GM18508 (cell line): Measurements from ENCODE around the gene TMEM161B.
"Not testable (repeated sequence)": the region's sequence is repeated elsewhere in the genome, so short reads cannot be mapped to it uniquely, and the experiment has no call there.

ENCODE experiments used
- ATAC-seq: cut with Tn5 transposase; IDR thresholded peaks from one replicate; pipeline ENCODE4 v1.9.1; 2021; ENCODE audit warnings: moderate number of reproducible peaks; ENCODE audit not compliant: insufficient read depth, unreplicated experiment

The TMEM161B gene

GRCh38 chr5:88251048-88251711 lies 17.5 kb downstream of the TMEM161B start:
- peak; percentile 61 for ATAC-seq

DNA sequence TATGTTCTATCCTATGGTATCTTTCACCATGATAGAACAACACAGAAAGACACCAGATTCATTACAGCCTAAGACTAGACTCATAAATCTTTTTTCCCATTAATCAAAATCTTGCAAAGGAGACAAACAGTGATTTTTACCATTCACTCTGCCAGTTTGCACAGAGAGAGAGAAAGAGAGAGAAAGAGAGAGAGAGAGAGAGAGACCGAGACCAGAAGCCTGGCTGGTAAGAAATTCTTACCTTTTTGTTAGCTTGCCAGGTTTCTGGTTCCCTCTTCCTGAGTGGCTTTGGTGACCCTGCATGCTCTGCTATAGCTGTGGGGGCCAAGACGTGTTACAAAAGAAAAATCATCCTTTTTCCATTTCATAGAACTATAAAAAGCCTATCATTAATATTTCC lies 18.6 kb downstream of the TMEM161B start:
- ATAC-seq, result no peak

- no peak for ATAC-seq
Observed at GRCh38 chr5:88248743-88249540, 19.7 kb downstream of the TMEM161B start.

- ATAC-seq, result no peak
Observed at GRCh38 chr5:88248094-88248493, 20.6 kb downstream of the TMEM161B start.

GRCh38 chr5:88245893-88246244 lies 22.8 kb downstream of the TMEM161B start:
- ATAC-seq, result no peak

DNA sequence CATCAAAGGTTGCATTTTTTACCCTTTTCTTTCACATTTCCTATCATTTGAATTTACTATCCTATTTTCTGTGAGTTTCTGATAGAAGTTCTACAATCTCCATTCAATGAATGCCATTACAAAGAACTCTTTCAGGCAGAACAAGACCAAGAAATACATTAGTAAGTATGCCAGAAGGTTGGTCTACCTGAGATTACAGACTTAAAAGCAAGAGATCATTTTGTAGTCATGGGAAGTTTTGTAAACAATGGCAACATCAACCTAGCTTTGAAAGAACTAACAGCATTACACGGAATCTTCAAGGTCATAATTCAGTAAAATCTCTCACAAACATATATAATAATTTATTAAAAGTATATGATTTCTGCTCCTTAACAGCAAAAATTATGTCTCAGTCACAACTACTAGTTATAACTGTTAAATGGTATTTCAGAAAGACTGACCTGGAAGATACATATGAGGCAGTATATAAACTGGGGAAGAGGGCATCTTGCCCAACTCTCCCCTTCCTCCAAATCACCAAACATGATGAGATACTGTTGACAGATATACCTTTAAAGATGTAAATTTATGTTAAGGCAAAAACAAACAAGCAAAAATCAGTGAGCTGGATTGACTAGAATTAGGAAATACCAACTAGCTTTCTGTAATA lies 23.3 kb downstream of the TMEM161B start:
- ATAC-seq, result no peak

- no peak for ATAC-seq
Observed at GRCh38 chr5:88244686-88245085, 24.0 kb downstream of the TMEM161B start.

GRCh38 chr5:88243493-88243892 lies 25.2 kb downstream of the TMEM161B start:
- not testable (repeated sequence) for ATAC-seq

- peak; percentile 47 for ATAC-seq
Observed at GRCh38 chr5:88238732-88239131, 29.9 kb downstream of the TMEM161B start.

GRCh38 chr5:88236866-88237642 lies 31.6 kb downstream of the TMEM161B start:
- no peak for ATAC-seq

DNA sequence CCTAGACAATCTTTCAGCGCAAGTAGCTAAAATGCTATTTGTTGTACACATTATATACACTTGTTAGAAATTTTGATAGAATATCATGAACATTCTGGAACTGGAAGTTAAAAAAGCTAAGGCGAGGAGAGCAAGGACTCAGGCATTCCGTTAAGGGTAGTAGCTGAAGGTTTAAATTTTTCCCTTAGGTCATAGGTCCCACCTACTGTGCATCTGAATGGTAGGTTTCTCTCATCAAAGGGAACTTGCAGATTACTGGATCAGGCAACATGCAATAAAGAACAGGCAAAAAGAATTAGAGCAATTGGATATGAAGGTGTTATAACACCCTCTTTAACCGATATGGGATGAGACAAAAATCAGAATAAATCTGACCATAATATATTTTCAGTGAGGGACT lies 32.8 kb downstream of the TMEM161B start:
- ATAC-seq, result no peak

DNA sequence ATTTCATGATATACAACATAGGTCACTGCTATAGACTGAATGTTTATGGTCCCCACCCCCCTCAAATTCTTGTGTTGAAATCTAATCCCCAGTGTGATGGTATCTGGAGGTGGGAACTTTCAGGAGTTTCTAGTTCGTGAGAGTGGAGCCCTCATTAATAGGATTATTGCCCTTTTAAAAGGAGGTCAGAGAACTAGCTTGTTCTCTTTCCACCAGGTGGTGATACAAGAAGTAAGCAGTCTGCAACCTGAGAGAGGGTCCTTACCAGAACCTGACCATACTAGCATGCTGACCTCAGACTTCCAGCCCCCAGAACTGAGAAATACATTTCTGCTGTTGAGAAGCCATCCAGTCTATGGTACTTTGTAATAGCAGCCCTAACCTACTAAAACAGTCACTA lies 33.3 kb downstream of the TMEM161B start:
- ATAC-seq, result no peak

- no peak for ATAC-seq
Observed at GRCh38 chr5:88230546-88231066, 38.0 kb downstream of the TMEM161B start.

GRCh38 chr5:88226881-88227450 lies 41.7 kb downstream of the TMEM161B start:
- peak; percentile 83 for ATAC-seq

DNA sequence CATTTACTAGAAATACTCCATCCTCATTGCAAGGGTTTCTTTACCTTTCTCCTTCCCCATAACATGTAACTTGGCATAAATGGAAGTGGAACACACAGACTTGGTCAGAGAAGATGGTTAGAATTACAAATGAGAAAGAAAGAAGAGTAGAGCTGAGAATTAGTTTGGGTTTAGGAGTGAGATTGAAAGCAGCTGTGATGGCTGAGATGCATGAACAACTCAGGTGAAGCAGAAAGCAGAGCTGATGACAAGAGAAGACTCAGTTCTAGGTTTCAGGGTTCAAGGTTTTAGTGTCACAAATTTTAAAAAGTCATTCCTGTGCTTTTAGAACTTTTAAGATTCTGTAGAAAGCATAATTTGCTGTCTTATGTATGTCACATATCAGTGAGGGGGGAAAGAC lies 54.0 kb downstream of the TMEM161B start:
- ATAC-seq, result no peak

- no peak for ATAC-seq
Observed at GRCh38 chr5:88207575-88207974, 61.1 kb downstream of the TMEM161B start.

DNA sequence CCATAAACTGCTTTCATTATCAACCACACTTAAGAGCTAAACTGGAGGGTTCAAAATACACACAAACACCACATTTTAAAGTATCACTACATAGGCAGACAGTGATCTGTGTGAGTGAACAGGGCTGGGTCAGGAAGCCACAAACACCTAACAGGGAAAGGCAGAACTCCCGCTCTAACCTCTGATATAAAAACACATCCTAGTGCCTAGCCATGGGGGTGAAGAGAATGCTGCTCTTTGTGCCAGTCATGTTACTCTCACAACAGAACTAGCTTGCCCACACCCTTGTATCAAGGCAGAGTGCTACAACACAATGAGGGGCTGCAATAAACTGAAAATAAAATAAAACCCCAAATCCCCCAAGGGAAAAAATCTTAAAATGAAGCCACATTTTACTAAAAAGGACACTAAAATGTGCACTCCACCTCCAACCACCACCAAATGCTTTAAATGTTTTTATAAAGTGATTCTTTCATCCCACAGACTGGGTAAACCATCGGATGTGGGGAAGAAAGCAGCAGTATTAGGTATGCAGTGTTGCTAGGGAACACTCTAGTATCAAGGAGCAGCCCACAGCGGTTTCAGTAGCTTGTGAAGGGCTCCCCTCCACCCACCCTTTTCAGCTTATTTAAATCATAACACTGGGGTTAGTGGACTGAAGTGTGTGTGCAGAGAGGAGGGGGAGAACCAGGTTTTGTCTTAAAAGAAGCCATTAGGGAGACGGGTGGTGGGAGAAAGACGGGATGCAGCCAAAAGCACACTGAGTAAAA lies 64.5 kb downstream of the TMEM161B start:
- ATAC-seq, result no peak

DNA sequence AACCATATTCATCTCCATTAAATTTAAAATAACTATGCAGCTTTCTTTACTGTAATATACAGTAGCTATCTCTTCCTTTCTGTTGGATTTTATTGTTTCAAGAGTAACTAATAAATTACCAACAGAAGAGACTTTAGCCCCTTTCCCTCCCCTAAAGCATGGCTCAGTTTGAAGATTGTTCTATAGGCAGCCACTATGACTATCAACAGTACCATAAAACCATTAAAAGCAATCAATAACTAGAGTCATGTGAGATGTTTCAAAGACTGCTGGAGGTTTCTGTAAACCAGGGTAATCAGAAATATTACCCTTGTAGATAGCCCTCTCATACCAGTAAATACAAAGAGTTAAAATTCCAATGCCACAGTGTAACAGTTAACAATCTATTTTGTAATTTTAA lies 73.0 kb downstream of the TMEM161B start:
- no peak for ATAC-seq

- no peak for ATAC-seq
Observed at GRCh38 chr5:88193896-88194295, 74.7 kb downstream of the TMEM161B start.
